ENCODE results near the gene PSMB10. TPM values are rescaled to one million over a fixed set of nuclear protein-coding genes. Genes with fewer than 3 reads are reported as not detected.
A peak's percentile ranks its signal among the peaks of the same experiment; 100 is the strongest.

PSMB10 gene
- total RNA-seq, 1 donor from 2014 or later, result 54.1 TPM

- ATAC-seq (peak; percentile 17), DNase-seq (peak; percentile 47)
- intact Hi-C loops (cut with micrococcal nuclease), result no loop called here
Observed at GRCh38 chr16:67965668-67966548, 29.3 kb upstream of the PSMB10 start.

- intact Hi-C loops (cut with micrococcal nuclease), result no loop called here
- ATAC-seq, result no peak
- DNase-seq, result no peak
Observed at GRCh38 chr16:67964477-67965131, 28.0 kb upstream of the PSMB10 start.

GRCh38 chr16:67963662-67964321, 27.1 kb upstream of the PSMB10 start:
- ATAC-seq (no peak), DNase-seq (peak; percentile 59)
- intact Hi-C loops (cut with micrococcal nuclease), result no loop called here

GRCh38 chr16:67963292-67963661, 26.6 kb upstream of the PSMB10 start:
- intact Hi-C loops (cut with micrococcal nuclease), result no loop called here
- peak; percentile 12 for ATAC-seq
- peak; percentile 50 for DNase-seq

- intact Hi-C loops (cut with micrococcal nuclease), result no loop called here
- DNase-seq (no peak), ATAC-seq (no peak)
Observed at GRCh38 chr16:67962135-67962534, 25.5 kb upstream of the PSMB10 start.

- DNase-seq (peak; percentile 71), ATAC-seq (peak; percentile 5)
- intact Hi-C loops (cut with micrococcal nuclease), result no loop called here
Observed at GRCh38 chr16:67961551-67961957, 24.9 kb upstream of the PSMB10 start.

- DNase-seq (peak; percentile 82), ATAC-seq (peak; percentile 77)
- intact Hi-C loops (cut with micrococcal nuclease), result no loop called here
Observed at GRCh38 chr16:67959536-67960329, 23.1 kb upstream of the PSMB10 start.

GRCh38 chr16:67957622-67958021, 21.0 kb upstream of the PSMB10 start:
- DNase-seq, result no peak
- no peak for ATAC-seq
- intact Hi-C loops (cut with micrococcal nuclease), result no loop called here

GRCh38 chr16:67954421-67955196, 18.0 kb upstream of the PSMB10 start:
- no peak for ATAC-seq
- intact Hi-C loops (cut with micrococcal nuclease), result no loop called here

GRCh38 chr16:67953641-67954375, 17.2 kb upstream of the PSMB10 start:
- ATAC-seq, result no peak
- no peak for DNase-seq
- intact Hi-C loops (cut with micrococcal nuclease), result no loop called here

More at GRCh38 chr16:67954421-67955196, 18.0 kb upstream of the PSMB10 start:
- DNase-seq, result no peak

GRCh38 chr16:67951485-67951884, 14.8 kb upstream of the PSMB10 start:
- ATAC-seq (peak; percentile 80), DNase-seq (peak; percentile 89)

GRCh38 chr16:67950335-67950843, 13.7 kb upstream of the PSMB10 start:
- ATAC-seq, result no peak
- intact Hi-C loops (cut with micrococcal nuclease), result no loop called here
- DNase-seq, result no peak

More at GRCh38 chr16:67951485-67951884, 14.8 kb upstream of the PSMB10 start:
- intact Hi-C loops (cut with micrococcal nuclease), result no loop called here

GRCh38 chr16:67949645-67950044, 13.0 kb upstream of the PSMB10 start:
- no peak for ATAC-seq
- no peak for DNase-seq
- intact Hi-C loops (cut with micrococcal nuclease), result no loop called here

GRCh38 chr16:67948015-67948414, 11.4 kb upstream of the PSMB10 start:
- ATAC-seq, result no peak
- DNase-seq, result no peak
- intact Hi-C loops (cut with micrococcal nuclease), result no loop called here

- intact Hi-C loops (cut with micrococcal nuclease), result no loop called here
- DNase-seq, result no peak
- no peak for ATAC-seq
Observed at GRCh38 chr16:67946966-67947558, 10.4 kb upstream of the PSMB10 start.

- intact Hi-C loops (cut with micrococcal nuclease), result no loop called here
- no peak for DNase-seq
Observed at GRCh38 chr16:67946128-67946569, 9.5 kb upstream of the PSMB10 start.

GRCh38 chr16:67945392-67945933, 8.8 kb upstream of the PSMB10 start:
- no peak for DNase-seq
- ATAC-seq, result no peak
- intact Hi-C loops (cut with micrococcal nuclease), result no loop called here

More at GRCh38 chr16:67946128-67946569, 9.5 kb upstream of the PSMB10 start:
- no peak for ATAC-seq
